ENCODE measurements around the gene TMEM18. TPM values are rescaled to one million over a fixed set of nuclear protein-coding genes. Genes with fewer than 3 reads are reported as not detected.

Gene TMEM18
- total and polyA plus RNA-seq, 2 experiments from 2014 or later, result 35.4 to 47.1 TPM

DNA sequence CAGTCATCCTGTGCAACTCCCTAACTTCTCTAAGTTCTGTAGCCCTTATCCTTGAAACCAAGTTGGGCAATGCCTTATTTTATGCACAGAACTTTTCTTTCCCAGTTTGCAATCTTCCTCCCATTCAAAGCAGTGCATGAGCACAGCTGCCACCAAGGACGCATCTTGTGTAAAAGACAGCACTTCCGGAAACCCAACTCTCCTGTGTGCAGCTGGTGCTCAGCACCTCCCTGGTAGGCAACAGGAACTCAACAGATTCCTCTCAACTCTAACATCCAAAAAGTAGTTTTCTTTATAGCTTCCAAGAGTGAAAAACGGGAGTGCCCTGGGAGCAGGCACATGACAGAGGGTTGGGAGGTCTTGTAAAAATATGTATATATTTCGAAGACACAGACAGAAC, 2.2 kb downstream of the TMEM18 start:
- TF ChIP-seq EZH2 (IDR thresholded peaks at IDR 0.05; ENCODE audit: borderline replicate concordance) (no peak), EZH2phosphoT487 (IDR thresholded peaks at IDR 0.05; ENCODE audit: low read depth, severe bottlenecking, unreplicated experiment) (no peak)
- TF ChIP-seq, protein P1, sequence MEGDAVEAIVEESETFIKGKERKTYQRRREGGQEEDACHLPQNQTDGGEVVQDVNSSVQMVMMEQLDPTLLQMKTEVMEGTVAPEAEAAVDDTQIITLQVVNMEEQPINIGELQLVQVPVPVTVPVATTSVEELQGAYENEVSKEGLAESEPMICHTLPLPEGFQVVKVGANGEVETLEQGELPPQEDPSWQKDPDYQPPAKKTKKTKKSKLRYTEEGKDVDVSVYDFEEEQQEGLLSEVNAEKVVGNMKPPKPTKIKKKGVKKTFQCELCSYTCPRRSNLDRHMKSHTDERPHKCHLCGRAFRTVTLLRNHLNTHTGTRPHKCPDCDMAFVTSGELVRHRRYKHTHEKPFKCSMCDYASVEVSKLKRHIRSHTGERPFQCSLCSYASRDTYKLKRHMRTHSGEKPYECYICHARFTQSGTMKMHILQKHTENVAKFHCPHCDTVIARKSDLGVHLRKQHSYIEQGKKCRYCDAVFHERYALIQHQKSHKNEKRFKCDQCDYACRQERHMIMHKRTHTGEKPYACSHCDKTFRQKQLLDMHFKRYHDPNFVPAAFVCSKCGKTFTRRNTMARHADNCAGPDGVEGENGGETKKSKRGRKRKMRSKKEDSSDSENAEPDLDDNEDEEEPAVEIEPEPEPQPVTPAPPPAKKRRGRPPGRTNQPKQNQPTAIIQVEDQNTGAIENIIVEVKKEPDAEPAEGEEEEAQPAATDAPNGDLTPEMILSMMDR (IDR thresholded peaks at IDR 0.05; ENCODE audit: poor library complexity), result no peak
- no peak for DNase-seq (ENCODE audit: low spot score)
- Histone ChIP-seq H3K4me1 (ENCODE audit: insufficient read depth) (peaks cover 9% of the 10 kb centered on the region), H3K27ac (peak overlapping the region; percentile 48), H3K4me2 (peak overlapping the region; percentile 92), H3K79me2 (peaks cover 45% of the 10 kb centered on the region), H3K4me3 (no peak overlapping the region), H3K9me3 (ENCODE audit: low read depth) (no peaks in the 10 kb centered on the region), H3K36me3 (replicated peaks; ENCODE audit: insufficient read depth, low read depth) (no peaks in the 10 kb centered on the region), H2AFZ (no peak overlapping the region), H4K20me1 (ENCODE audit: insufficient read depth, poor library complexity, severe bottlenecking) (peaks cover 36% of the 10 kb centered on the region), H3K27me3 (no peaks in the 10 kb centered on the region), H3K9me2 (replicated peaks; ENCODE audit: insufficient read depth) (no peaks in the 10 kb centered on the region)
- WGBS (ENCODE audit: low lambda C conversion rate, missing lambda C conversion rate), result 98% methylated on average over 4 of the region's 4 CpGs

- H3K79me2 ChIP-seq, result peaks cover 45% of the 10 kb centered on the region
- H3K4me3 ChIP-seq, result no peak overlapping the region
- H2AFZ ChIP-seq, result no peak overlapping the region
- no peaks in the 10 kb centered on the region for H3K9me2 ChIP-seq (replicated peaks; ENCODE audit: insufficient read depth)
- peaks cover 9% of the 10 kb centered on the region for H3K4me1 ChIP-seq (ENCODE audit: insufficient read depth)
- H3K27me3 ChIP-seq, result no peaks in the 10 kb centered on the region
- peaks cover 36% of the 10 kb centered on the region for H4K20me1 ChIP-seq (ENCODE audit: insufficient read depth, poor library complexity, severe bottlenecking)
- no peak overlapping the region for H3K4me2 ChIP-seq
- no peak for DNase-seq (ENCODE audit: low spot score)
- no peak overlapping the region for H3K27ac ChIP-seq
- no peaks in the 10 kb centered on the region for H3K9me3 ChIP-seq (ENCODE audit: low read depth)
- TF ChIP-seq EZH2phosphoT487 (IDR thresholded peaks at IDR 0.05; ENCODE audit: low read depth, severe bottlenecking, unreplicated experiment) (no peak), EZH2 (IDR thresholded peaks at IDR 0.05; ENCODE audit: borderline replicate concordance) (no peak)
- TF ChIP-seq, protein P1 (IDR thresholded peaks at IDR 0.05; ENCODE audit: poor library complexity), result no peak
- 91% methylated on average over 9 of the region's 9 CpGs for WGBS (ENCODE audit: low lambda C conversion rate, missing lambda C conversion rate)
- H3K36me3 ChIP-seq (replicated peaks; ENCODE audit: insufficient read depth, low read depth), result no peaks in the 10 kb centered on the region
These were observed 2.8 kb downstream of the TMEM18 start for GRCh38 chr2:674321-674985.

DNA sequence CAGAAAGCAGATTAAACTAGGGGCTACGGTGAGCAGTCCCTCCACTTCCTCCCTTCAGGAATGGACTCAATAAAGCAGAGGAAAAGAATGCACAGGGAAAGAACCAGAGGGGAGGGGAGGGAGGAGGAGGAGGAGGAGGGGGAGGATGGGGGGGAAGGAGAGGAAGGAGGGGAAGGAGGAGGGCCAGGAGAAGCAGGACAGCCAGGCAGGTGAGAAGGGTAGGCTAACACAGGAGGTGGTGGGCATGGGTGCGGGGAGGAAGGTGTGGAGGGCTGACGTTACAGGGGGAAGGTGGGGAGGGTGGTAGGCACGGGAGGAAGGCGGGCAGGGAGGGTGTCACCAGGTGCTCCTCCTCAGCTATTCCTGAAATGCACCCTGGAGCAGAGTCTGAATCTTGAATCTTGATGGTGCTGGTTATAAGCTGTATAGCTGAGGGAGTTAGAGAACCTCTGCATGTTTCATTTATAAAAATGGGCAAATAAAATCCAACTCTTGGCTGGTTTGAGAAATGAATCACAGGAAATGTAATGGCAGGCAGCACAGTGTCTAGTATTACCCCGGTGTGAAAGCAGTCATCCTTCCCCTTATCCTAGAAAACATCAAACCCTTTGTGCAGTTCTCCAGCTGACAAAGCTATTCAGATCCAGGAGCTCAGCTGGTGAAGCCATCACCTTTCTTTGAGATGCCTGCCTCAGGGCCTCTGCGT, 3.4 kb downstream of the TMEM18 start:
- no peak for TF ChIP-seq EZH2 (IDR thresholded peaks at IDR 0.05; ENCODE audit: borderline replicate concordance)
- no peak for TF ChIP-seq EZH2phosphoT487 (IDR thresholded peaks at IDR 0.05; ENCODE audit: low read depth, severe bottlenecking, unreplicated experiment)
- TF ChIP-seq, protein P1 (IDR thresholded peaks at IDR 0.05; ENCODE audit: poor library complexity), result no peak
- Histone ChIP-seq H3K4me3 (no peak overlapping the region), H3K4me1 (ENCODE audit: insufficient read depth) (peaks cover 9% of the 10 kb centered on the region), H3K27ac (no peak overlapping the region), H3K27me3 (no peaks in the 10 kb centered on the region), H4K20me1 (ENCODE audit: insufficient read depth, poor library complexity, severe bottlenecking) (peaks cover 36% of the 10 kb centered on the region), H3K4me2 (no peak overlapping the region), H3K9me3 (ENCODE audit: low read depth) (no peaks in the 10 kb centered on the region), H3K79me2 (peaks cover 40% of the 10 kb centered on the region), H3K36me3 (replicated peaks; ENCODE audit: insufficient read depth, low read depth) (no peaks in the 10 kb centered on the region), H3K9me2 (replicated peaks; ENCODE audit: insufficient read depth) (no peaks in the 10 kb centered on the region), H2AFZ (no peak overlapping the region)
- WGBS (ENCODE audit: low lambda C conversion rate, missing lambda C conversion rate), result 76% methylated on average over 4 of the region's 7 CpGs
- DNase-seq (ENCODE audit: low spot score), result no peak

All from hepatocyte (in vitro differentiated cells).